22Rv1 (cell line): ENCODE data around the gene SKAP2.

Experiments
- H3K27ac ChIP-seq: fragments of 450-650 bp; 2 replicates; pipeline ENCODE4 v1.5.1; 2017
- ZFX ChIP-seq: fragments of 450-650 bp; IDR thresholded peaks from 2 replicates; pipeline ENCODE4 v1.6.1; 2017; ENCODE audit warnings: antibody characterized with exemption, borderline replicate concordance
- TF ChIP-seq, protein P1 (sequence below): fragments of 450-650 bp; IDR thresholded peaks from 2 replicates; pipeline ENCODE4 v1.5.1; 2017; ENCODE audit warnings: mild to moderate bottlenecking

SKAP2 gene

DNA sequence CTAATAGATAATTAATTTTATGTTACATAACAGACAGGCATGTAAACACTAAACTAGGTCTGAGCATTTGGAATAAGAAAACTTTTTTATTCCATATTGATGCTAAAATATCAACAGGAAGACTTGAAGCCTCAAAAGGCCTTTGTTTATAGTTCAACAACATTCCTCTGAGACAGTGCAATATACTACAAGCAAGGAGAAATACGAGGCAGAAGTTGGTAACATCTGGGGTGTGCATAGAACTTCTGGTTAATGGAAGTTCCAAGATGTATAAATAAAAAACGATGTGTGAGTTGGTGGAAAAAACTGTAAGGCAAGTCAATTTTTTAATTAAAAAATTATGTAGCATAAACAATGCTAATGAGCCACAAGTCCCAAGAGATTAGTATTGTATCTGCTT, 139.6 kb downstream of the SKAP2 start:
- no peak overlapping the region for H3K27ac ChIP-seq
- TF ChIP-seq, protein P1, sequence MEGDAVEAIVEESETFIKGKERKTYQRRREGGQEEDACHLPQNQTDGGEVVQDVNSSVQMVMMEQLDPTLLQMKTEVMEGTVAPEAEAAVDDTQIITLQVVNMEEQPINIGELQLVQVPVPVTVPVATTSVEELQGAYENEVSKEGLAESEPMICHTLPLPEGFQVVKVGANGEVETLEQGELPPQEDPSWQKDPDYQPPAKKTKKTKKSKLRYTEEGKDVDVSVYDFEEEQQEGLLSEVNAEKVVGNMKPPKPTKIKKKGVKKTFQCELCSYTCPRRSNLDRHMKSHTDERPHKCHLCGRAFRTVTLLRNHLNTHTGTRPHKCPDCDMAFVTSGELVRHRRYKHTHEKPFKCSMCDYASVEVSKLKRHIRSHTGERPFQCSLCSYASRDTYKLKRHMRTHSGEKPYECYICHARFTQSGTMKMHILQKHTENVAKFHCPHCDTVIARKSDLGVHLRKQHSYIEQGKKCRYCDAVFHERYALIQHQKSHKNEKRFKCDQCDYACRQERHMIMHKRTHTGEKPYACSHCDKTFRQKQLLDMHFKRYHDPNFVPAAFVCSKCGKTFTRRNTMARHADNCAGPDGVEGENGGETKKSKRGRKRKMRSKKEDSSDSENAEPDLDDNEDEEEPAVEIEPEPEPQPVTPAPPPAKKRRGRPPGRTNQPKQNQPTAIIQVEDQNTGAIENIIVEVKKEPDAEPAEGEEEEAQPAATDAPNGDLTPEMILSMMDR, result no peak
- TF ChIP-seq ZFX, result no peak

DNA sequence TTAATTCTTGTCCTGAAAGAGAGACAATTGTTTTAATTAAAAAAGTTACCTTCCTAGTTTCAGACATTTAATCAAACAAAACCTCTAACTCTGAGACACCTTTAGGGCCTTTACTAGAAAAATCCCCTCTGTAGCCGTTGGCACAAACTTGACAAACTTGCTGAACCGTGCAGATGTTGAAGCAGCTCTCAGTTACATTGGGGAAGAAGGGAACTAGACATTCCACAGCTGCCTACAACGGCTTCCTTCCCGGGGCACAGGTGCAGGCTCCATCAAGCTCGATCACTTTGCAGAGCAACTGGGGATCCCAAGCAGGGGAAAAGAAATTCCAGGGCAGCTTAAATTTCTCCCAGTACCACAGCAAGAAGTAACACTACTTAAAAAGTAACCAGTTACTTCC, 141.3 kb downstream of the SKAP2 start:
- H3K27ac ChIP-seq, result no peak overlapping the region
- TF ChIP-seq ZFX, result no peak
- TF ChIP-seq, protein P1, result no peak

DNA sequence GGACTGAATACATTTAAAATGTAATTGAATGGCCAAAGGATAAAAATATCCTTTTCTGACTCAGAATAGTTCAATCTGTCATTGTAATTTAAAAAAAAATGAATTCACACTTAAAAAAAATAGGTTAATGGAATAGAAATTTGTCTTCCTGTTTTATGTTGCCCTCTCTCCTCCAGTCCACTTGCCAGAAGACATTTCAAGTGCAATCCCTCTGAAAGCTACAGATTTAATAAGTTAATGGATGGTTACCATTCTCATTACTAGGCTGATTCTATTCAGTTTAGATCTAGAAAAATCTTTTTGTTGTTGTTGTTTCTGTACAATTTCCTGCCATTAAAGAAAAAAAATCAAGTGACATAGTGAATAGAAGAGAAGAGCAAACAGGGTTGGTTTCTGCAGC, 142.9 kb downstream of the SKAP2 start:
- no peak overlapping the region for H3K27ac ChIP-seq
- TF ChIP-seq, protein P1, result no peak
- no peak for TF ChIP-seq ZFX

DNA sequence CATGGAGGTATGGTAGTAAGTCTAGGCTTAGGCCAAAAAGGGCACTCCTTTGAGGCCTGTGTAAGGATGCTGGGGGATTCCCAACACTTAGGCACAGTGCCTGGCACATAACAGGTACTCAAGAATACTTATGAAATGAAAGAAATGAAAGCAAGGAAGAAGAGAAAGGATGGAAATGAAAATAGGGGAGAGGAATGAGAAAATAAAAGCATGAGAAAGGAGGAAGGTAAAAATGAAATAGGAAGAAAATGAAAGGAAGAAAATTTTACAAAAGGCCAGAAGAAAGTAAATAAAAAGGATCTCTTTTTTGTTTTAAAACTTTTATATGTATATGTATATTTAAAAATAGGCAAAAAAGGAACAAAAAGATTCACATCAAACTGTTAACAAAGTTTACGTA, 146.3 kb downstream of the SKAP2 start:
- no peak overlapping the region for H3K27ac ChIP-seq
- TF ChIP-seq ZFX, result no peak
- TF ChIP-seq, protein P1, result no peak

DNA sequence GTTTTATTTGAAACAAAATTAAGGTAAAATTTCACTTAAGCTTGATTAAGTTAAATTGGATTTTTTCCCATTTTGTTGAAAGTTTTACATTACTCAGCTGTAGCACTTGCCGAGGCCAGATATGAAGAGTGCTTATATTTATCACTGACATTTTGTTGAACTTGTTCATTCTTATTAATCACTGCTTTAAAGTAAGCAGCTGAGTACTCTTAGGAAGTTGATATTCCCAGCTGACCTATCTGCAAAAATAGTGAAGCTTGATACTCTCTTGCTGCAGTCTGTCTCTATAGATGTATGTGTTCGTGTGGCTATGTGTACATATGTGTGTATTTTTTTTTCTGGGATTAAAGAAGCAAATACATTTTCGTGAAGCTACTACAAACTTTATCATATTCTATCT, 150.0 kb downstream of the SKAP2 start:
- no peak for TF ChIP-seq ZFX
- TF ChIP-seq, protein P1, result no peak
- H3K27ac ChIP-seq, result peak overlapping the region; percentile 74

DNA sequence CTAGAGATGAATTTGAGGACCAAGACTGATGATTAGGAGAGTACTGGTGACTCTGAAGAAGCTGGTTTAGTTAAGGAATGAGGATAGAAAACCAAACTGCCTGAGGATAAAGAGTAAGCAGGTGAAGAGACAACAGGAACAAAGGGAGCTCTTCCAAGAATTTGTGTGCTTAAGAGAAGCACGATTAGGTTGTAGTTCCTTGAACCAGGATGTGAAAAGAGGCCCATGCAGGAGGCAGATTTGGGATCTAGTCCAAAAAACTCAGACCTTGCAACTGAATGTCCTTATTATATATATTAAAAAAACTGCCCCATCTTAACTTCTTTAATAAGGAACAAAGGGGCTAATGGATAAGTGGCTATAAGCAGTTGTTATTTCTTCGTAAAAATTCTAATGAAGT, 150.4 kb downstream of the SKAP2 start:
- H3K27ac ChIP-seq, result peak overlapping the region; percentile 74
- no peak for TF ChIP-seq ZFX
- TF ChIP-seq, protein P1, result no peak

DNA sequence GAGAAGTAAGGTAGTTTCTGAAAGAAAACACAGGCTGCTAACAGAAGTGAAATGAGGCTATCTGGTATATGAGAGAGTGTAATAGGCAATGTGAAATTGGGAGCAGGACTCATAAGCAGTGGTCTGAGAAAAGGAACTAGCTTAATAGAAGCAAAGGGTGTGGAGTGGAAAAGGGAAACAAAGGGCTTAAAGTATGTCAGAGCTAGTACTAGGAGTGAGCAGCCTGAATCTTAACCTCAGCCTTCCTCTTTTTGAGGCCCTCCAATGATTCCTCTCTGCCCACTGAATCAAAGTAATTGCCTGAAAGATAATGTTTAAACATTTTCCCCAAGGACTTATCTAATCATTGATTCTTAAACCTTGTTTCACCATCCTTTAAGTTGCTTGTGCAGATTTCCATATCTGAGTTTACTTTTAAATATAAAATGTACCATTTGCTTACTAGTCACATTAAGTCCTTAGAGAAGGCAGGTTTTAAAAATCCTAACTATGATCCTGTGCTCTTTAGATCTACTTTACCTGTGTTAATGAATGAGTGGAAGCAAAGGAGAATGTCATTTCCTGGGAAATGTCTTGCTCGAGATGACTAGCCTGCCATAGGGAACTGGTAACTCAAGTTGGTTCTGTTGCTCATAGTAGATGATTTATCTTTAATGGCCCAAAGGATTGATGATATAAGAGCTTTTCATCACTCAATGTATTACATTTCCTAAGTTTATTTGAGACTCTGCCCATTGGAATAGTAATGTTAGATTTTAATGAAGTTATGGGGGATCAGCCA, 155.0 kb downstream of the SKAP2 start:
- TF ChIP-seq ZFX, result no peak
- TF ChIP-seq, protein P1, result no peak
- no peak overlapping the region for H3K27ac ChIP-seq
